Aorta (tissue), 5 donors: ENCODE measurements around the gene IGF1. TPM values are rescaled to one million over a fixed set of nuclear protein-coding genes. Genes with fewer than 3 reads are reported as not detected.

Experiments
- ATAC-seq: fragments of 200-7000 bp; cut with Tn5 transposase; one replicate; pipeline ENCODE4 v1.9.1; 2022; ENCODE audit warnings: moderate library complexity; ENCODE audit not compliant: low FRiP score
- DNase-seq, 2 donors: peaks; one replicate each; pipeline ENCODE4 v3.0.0-alpha.2; 2020
- H3K27ac ChIP-seq, 2 donors: one replicate each; pipeline ENCODE4 v1.5.1; 2013; ENCODE audit warnings: low read length in 2 of 2, mild to moderate bottlenecking in 2 of 2, moderate library complexity in 2 of 2, control low read depth in 1 of 2, inconsistent platforms in 1 of 2, low read depth in 1 of 2
- H3K27me3 ChIP-seq, 2 donors: one replicate each; pipeline ENCODE4 v1.6.1; 2013; ENCODE audit warnings: control low read depth in 1 of 2, low read length in 1 of 2, mild to moderate bottlenecking in 1 of 2, moderate library complexity in 1 of 2; ENCODE audit not compliant: insufficient read depth in 2 of 2, control insufficient read depth in 1 of 2
- H3K36me3 ChIP-seq, 2 donors: one replicate each; pipeline ENCODE4 v1.6.1; 2013; ENCODE audit warnings: control low read depth in 1 of 2, low read length in 1 of 2, mild to moderate bottlenecking in 1 of 2; ENCODE audit not compliant: insufficient read depth in 2 of 2, control insufficient read depth in 1 of 2
- H3K4me1 ChIP-seq, 2 donors: one replicate each; pipeline ENCODE4 v1.6.1; 2013; ENCODE audit warnings: low read length in 2 of 2, control low read depth in 1 of 2, mild to moderate bottlenecking in 1 of 2, moderate library complexity in 1 of 2; ENCODE audit not compliant: insufficient read depth in 2 of 2, control insufficient read depth in 1 of 2
- H3K4me3 ChIP-seq, 2 donors: one replicate each; pipeline ENCODE4 v1.5.1; 2013; ENCODE audit warnings: low read length in 2 of 2, control low read depth in 1 of 2, mild to moderate bottlenecking in 1 of 2
- H3K9me3 ChIP-seq: one replicate; pipeline ENCODE4 v1.6.1; 2013; ENCODE audit warnings: mild to moderate bottlenecking, low read length; ENCODE audit not compliant: control insufficient read depth
- WGBS, 2 donors: extraction: QIAGEN DNeasy Blood & Tissue Kit; methylation state at CpG; one replicate each; pipeline ENCODE4 v1.1.7; 2013; 5-methylcytosine and 5-hydroxymethylcytosine counted together
- intact Hi-C, 2 donors: fragments of 100-400 bp; cut with DNase I; formaldehyde crosslinking; loops; one replicate each; pipeline versions ENCODE4 v1.14.2 to v1.15.0; 2022
- polyA plus RNA-seq, 2 donors: library from polyadenylated mRNA; stranded (reverse); fragments of 200-250 nt; gene quantifications; one replicate each; pipeline ENCODE4 v1.2.3, GENCODE V29; 2013
- total RNA-seq, 2 donors: library from RNA; stranded (reverse); fragmentation: NEBNext Ultra II Directional; extraction: Animal tissue kit (Norgen Biotek cat#: 25700); gene quantifications; one replicate each; pipeline ENCODE4 v1.2.1, GENCODE V29; 2021
- donor health status: healthy with polysubstance abuse.
- donor health status: Bipolar disorder and iron deficiency.
- donor health status: DM: no; HTN: no; CAD: no.
- donor health status: DM: no; HTN: no; CAD: no.
- donor health status: DM: yes; HTN: yes; CAD: no.

Gene IGF1
- total and polyA plus RNA-seq, 4 donors, result 1.3 to 193 (median 53.0) TPM

DNA sequence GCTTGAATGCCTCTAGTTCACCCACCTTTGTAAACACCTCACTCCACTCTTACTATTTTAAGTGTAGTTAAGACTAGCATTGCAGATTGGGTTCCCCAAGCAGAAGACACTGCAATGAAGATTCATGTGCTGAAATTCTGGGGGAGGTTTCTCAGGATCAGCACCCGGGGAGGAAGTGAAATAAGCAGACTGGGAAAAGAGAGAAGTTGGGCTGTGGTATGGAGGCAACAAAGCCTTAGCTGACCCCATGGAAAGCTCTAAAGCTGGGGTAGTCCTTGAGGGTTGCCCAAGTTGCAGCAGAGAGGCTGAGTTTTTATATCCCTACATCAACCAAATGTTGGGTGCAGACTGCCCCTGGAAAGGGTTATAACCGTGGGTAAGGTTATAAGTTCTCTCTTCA is 23.9 kb upstream of the IGF1 start:
- Histone ChIP-seq H3K4me3 (no peak overlapping the region), H3K27ac (no peak overlapping the region), H3K4me1 (no peaks in the 10 kb centered on the region), H3K36me3 (no peaks in the 10 kb centered on the region), H3K27me3 (no peaks in the 10 kb centered on the region), H3K9me3 (peaks cover 5% of the 10 kb centered on the region)
- 62 to 74% methylated on average over 2 of the region's 2 CpGs for WGBS, 2 donors
- intact Hi-C loops, result no loop called here
- DNase-seq, result no peak
- no peak for ATAC-seq

DNA sequence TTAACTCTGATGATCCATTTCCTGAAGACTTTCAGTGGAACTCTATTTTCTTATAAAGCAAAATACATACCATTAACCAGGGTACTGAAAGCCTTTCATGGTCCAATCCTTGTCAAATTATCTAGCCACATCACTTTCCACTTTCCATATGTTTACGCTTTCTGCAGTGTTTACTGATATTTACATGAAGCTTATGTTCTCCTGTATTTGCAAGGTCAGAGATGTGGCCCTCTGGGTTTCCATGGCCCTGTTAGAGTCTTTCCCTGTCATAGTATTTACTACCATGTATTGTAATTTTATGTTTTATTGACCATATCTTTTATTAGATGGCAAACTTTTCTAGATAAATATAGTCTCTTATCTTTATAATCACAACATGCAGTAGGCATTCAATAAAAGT is 23.5 kb upstream of the IGF1 start:
- H3K27ac ChIP-seq, result no peak overlapping the region
- DNase-seq (no peak), ATAC-seq (no peak)
- H3K36me3 ChIP-seq, result no peaks in the 10 kb centered on the region
- peaks cover 5% of the 10 kb centered on the region for H3K9me3 ChIP-seq
- no peaks in the 10 kb centered on the region for H3K4me1 ChIP-seq
- H3K4me3 ChIP-seq, result no peak overlapping the region
- no peaks in the 10 kb centered on the region for H3K27me3 ChIP-seq
- WGBS, 2 donors, result 0% methylated on average over 1 of the region's 1 CpG
- intact Hi-C loops, result no loop called here

- intact Hi-C loops, result no loop called here
- ATAC-seq (no peak), DNase-seq (no peak)
- Histone ChIP-seq H3K36me3 (no peaks in the 10 kb centered on the region), H3K27ac (no peak overlapping the region), H3K4me3 (no peak overlapping the region), H3K9me3 (peaks cover 5% of the 10 kb centered on the region), H3K4me1 (no peaks in the 10 kb centered on the region), H3K27me3 (no peaks in the 10 kb centered on the region)
- WGBS, 2 donors, result 63 to 68% methylated on average over 2 of the region's 2 CpGs
Observed at GRCh38 chr12:102503056-102503681, 22.8 kb upstream of the IGF1 start.

DNA sequence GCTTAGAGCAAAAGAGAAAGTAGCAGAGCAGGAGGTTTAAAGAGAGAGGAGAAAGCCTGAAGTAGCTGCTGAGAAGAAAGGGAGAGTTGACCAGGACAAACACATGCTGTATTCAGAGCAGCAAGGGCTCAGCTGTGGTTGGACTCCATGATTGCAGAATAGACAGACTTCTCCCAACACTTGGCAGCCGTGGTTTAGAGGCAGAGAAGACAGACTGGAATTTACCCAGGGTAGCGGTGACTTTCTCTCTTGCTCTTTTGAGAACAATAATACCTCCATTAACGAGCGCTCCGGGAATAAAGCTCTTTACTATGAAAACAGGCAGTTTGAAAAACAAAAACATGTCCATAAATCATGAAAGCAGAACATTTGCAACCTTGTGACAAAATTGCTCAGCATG is 21.4 kb upstream of the IGF1 start:
- Histone ChIP-seq H3K9me3 (peaks cover 4% of the 10 kb centered on the region), H3K27me3 (no peaks in the 10 kb centered on the region), H3K4me3 (no peak overlapping the region), H3K36me3 (no peaks in the 10 kb centered on the region), H3K4me1 (no peaks in the 10 kb centered on the region), H3K27ac (no peak overlapping the region)
- DNase-seq (no peak), ATAC-seq (no peak)
- 19 to 25% methylated on average over 5 of the region's 5 CpGs for WGBS, 2 donors
- intact Hi-C loops, result no loop called here

- 52 to 56% methylated on average over 1 of the region's 1 CpG for WGBS, 2 donors
- H3K27me3 ChIP-seq, result no peaks in the 10 kb centered on the region
- DNase-seq, result no peak
- H3K4me3 ChIP-seq, result no peak overlapping the region
- intact Hi-C loops, result loop anchor here in 1 of 2 donors (10.0 kb wide), 1 partner anchor 294 kb away; no protein-coding TSS in a partner anchor
- H3K9me3 ChIP-seq, result peaks cover 4% of the 10 kb centered on the region
- no peak for ATAC-seq
- H3K27ac ChIP-seq, result no peak overlapping the region
- no peaks in the 10 kb centered on the region for H3K36me3 ChIP-seq
- no peaks in the 10 kb centered on the region for H3K4me1 ChIP-seq
Observed at GRCh38 chr12:102498471-102498870, 18.1 kb upstream of the IGF1 start.

GRCh38 chr12:102497743-102498142 is 17.4 kb upstream of the IGF1 start:
- Histone ChIP-seq H3K36me3 (no peaks in the 10 kb centered on the region), H3K9me3 (peaks cover 5% of the 10 kb centered on the region), H3K4me1 (no peaks in the 10 kb centered on the region), H3K4me3 (no peak overlapping the region), H3K27ac (no peak overlapping the region), H3K27me3 (no peaks in the 10 kb centered on the region)
- no peak for ATAC-seq
- intact Hi-C loops, result loop anchor here in 1 of 2 donors (10.0 kb wide), 1 partner anchor 293 kb away; no protein-coding TSS in a partner anchor
- no peak for DNase-seq
- WGBS, 2 donors, result 78 to 79% methylated on average over 1 of the region's 1 CpG

- 57 to 59% methylated on average over 6 of the region's 6 CpGs for WGBS, 2 donors
- Histone ChIP-seq H3K4me3 (no peak overlapping the region), H3K4me1 (no peaks in the 10 kb centered on the region), H3K9me3 (peaks cover 5% of the 10 kb centered on the region), H3K36me3 (no peaks in the 10 kb centered on the region), H3K27me3 (no peaks in the 10 kb centered on the region), H3K27ac (no peak overlapping the region)
- no peak for DNase-seq
- intact Hi-C loops, result loop anchor here in 1 of 2 donors (10.0 kb wide), 1 partner anchor 292 kb away; no protein-coding TSS in a partner anchor
- no peak for ATAC-seq
Observed at GRCh38 chr12:102496591-102496990, 16.2 kb upstream of the IGF1 start.

DNA sequence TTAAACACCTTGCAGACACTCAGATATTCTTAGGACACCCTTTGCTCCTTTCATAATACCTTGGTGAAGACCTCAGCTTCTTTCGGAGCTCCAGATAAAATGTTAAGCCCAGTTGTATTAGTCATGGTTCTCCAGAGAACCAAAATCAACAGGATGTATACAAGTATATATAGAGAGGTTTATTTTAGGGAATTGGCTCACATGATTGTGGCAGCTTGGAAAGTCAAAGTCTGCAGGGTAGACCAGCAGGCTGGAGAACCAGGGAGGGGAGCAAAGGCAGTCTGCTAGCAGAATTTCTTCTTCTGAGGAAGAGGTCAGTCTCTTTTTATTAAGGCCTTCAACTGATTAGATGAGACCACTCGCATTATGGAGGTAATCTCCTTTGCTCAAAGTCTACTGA is 6.9 kb upstream of the IGF1 start:
- Histone ChIP-seq H3K36me3 (no peaks in the 10 kb centered on the region), H3K9me3 (no peaks in the 10 kb centered on the region), H3K27me3 (no peaks in the 10 kb centered on the region), H3K27ac (no peak overlapping the region), H3K4me1 (no peaks in the 10 kb centered on the region), H3K4me3 (no peak overlapping the region)
- ATAC-seq (no peak), DNase-seq (peak in 1 of 2 donors; percentile 45)
- intact Hi-C loops, result loop anchor here (10.0 kb wide), 2 partner anchors 182 to 192 kb away; no protein-coding TSS in a partner anchor
- 61 to 68% methylated on average over 2 of the region's 2 CpGs for WGBS, 2 donors

DNA sequence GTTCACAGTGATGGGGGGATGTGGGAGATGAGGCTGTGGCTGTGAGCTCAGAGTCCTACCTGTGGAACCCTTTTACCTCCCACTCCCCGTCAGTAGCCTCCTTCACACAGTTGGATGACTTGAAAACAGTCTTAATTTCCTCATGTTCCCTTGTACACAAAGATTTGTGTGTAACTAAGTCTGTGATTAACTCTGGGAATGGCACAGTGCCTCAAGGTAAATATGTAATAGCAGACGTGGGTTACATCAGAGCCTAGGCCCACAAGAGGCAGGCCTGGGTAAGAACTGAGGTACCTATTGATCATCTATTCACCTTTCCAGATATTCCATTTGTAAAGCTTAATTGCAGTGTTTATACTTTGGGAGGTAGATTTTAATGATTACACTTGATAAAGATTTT is 5.8 kb upstream of the IGF1 start:
- DNase-seq, result no peak
- no peaks in the 10 kb centered on the region for H3K9me3 ChIP-seq
- no peaks in the 10 kb centered on the region for H3K27me3 ChIP-seq
- H3K36me3 ChIP-seq, result no peaks in the 10 kb centered on the region
- 85 to 87% methylated on average over 2 of the region's 2 CpGs for WGBS, 2 donors
- no peak overlapping the region for H3K27ac ChIP-seq
- intact Hi-C loops, result loop anchor here (10.0 kb wide), 2 partner anchors 181 to 191 kb away; no protein-coding TSS in a partner anchor
- H3K4me1 ChIP-seq, result no peaks in the 10 kb centered on the region
- no peak for ATAC-seq
- no peak overlapping the region for H3K4me3 ChIP-seq
